ENCODE results near the gene MYO16. TPM values are rescaled to one million over a fixed set of nuclear protein-coding genes. Genes with fewer than 3 reads are reported as not detected.

MYO16 gene
- total and polyA plus RNA-seq, 8 donors: 1.1 to 2.5 (median 1.7) TPM

DNA sequence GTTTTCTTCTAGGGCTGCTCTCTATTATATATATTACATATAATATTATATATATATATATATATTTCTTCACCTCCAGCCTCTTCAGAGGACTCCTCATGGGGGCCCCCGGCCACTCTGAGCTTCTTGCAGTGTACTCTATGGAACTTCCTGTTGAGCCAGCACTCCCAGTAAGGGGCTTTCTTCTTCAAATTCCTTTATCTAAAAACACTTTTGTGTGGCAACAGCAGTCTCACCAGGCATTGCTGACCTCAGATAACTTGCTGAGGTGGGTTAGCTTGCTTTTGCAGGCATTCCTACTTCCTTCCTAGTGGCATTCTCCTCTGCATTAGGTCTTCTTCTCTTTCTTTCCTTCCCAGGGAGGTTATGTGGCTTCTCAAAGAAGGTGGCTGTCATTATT lies 381.5 kb downstream of the MYO16 start:
- intact Hi-C loops (cut with DNase I): no loop called here
- ATAC-seq: no peak
- peak in 1 of 4 donors; percentile 56 for DNase-seq

DNA sequence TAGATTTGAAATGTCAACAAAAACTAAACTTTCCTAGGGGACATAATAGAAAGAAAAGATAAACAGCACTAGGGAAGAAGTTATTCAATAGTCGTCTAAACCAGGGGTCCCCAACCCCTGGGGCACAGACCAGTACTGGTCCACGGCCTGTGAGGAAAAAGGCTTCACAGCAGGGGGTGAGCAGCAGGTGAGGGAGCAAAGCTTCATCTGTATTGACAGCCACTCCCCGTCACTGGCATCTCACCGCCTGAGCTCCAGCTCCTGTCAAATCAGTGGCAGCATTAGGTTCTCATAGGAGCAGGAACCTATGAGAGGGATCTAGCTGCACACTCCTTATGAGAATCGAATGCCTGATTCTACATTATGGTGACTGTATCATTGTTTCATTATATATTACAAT lies 382.7 kb downstream of the MYO16 start:
- ATAC-seq (no peak), DNase-seq (no peak)
- intact Hi-C loops (cut with DNase I): no loop called here
- TF ChIP-seq, protein P1, sequence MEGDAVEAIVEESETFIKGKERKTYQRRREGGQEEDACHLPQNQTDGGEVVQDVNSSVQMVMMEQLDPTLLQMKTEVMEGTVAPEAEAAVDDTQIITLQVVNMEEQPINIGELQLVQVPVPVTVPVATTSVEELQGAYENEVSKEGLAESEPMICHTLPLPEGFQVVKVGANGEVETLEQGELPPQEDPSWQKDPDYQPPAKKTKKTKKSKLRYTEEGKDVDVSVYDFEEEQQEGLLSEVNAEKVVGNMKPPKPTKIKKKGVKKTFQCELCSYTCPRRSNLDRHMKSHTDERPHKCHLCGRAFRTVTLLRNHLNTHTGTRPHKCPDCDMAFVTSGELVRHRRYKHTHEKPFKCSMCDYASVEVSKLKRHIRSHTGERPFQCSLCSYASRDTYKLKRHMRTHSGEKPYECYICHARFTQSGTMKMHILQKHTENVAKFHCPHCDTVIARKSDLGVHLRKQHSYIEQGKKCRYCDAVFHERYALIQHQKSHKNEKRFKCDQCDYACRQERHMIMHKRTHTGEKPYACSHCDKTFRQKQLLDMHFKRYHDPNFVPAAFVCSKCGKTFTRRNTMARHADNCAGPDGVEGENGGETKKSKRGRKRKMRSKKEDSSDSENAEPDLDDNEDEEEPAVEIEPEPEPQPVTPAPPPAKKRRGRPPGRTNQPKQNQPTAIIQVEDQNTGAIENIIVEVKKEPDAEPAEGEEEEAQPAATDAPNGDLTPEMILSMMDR (IDR thresholded peaks at IDR 0.05): no peak
- no peaks in the 10 kb centered on the region for H3K27me3 ChIP-seq
- H3K4me1 ChIP-seq: no peaks in the 10 kb centered on the region
- peaks cover 0 to 2% of the 10 kb centered on the region in 2 donors for H3K9me3 ChIP-seq
- H3K4me3 ChIP-seq: no peak overlapping the region
- H3K27ac ChIP-seq: no peak overlapping the region
- H3K36me3 ChIP-seq: no peaks in the 10 kb centered on the region

More for the DNA sequence above, 381.5 kb downstream of the MYO16 start:
- H3K27ac ChIP-seq: no peak overlapping the region
- no peaks in the 10 kb centered on the region for H3K4me1 ChIP-seq
- H3K9me3 ChIP-seq: peaks cover 0 to 2% of the 10 kb centered on the region in 2 donors
- H3K36me3 ChIP-seq: no peaks in the 10 kb centered on the region
- TF ChIP-seq, protein P1 (IDR thresholded peaks at IDR 0.05): no peak
- H3K4me3 ChIP-seq: no peak overlapping the region
- no peaks in the 10 kb centered on the region for H3K27me3 ChIP-seq

DNA sequence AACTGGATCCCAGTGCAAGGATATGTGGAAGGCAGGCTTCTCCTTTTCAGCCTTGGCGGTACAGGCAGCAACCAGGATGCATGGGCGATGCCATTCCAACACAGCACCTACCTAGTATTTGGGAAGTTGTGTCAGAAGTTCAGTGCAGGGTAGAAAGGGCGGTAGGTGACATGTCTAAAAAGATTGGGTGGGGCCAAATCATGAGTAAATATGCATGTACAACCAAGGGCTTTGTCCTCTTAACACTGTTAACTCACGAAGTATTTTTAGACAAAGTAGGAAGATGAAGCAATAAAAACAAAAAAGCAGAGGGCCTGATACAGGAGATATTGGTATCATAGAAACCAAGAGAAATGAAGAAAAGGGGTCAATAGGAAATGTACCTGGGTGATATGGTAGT lies 392.1 kb downstream of the MYO16 start:
- H3K4me3 ChIP-seq: no peak overlapping the region
- no peak for DNase-seq
- ATAC-seq: no peak
- H3K27me3 ChIP-seq: no peaks in the 10 kb centered on the region
- no peaks in the 10 kb centered on the region for H3K9me3 ChIP-seq
- H3K27ac ChIP-seq: no peak overlapping the region
- TF ChIP-seq, protein P1 (IDR thresholded peaks at IDR 0.05): no peak
- H3K36me3 ChIP-seq: no peaks in the 10 kb centered on the region
- H3K4me1 ChIP-seq: no peaks in the 10 kb centered on the region
- intact Hi-C loops (cut with DNase I): no loop called here

DNA sequence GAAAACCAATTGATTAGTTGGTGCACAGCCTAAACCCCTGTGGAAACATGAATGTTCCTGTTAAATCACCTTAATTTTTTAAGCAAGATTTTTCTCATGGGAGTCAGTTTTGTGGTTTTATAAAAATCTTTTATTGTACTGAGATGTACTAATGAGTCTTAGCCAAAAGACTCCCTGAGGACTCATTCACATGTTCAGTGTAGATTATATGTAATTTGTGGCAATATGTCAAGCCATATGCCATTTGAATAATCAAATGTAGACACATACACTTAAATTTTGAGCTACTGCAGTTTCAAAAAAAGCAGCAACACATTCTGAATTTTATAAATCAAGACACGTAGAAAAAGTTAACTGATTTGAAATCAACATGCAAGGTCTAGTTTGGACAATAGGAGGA lies 395.2 kb downstream of the MYO16 start:
- DNase-seq (no peak), ATAC-seq (no peak)
- Histone ChIP-seq H3K27ac (no peak overlapping the region), H3K9me3 (no peaks in the 10 kb centered on the region), H3K4me1 (no peaks in the 10 kb centered on the region), H3K4me3 (no peak overlapping the region), H3K36me3 (no peaks in the 10 kb centered on the region), H3K27me3 (no peaks in the 10 kb centered on the region)
- TF ChIP-seq, protein P1 (IDR thresholded peaks at IDR 0.05): no peak
- intact Hi-C loops (cut with DNase I): no loop called here

DNA sequence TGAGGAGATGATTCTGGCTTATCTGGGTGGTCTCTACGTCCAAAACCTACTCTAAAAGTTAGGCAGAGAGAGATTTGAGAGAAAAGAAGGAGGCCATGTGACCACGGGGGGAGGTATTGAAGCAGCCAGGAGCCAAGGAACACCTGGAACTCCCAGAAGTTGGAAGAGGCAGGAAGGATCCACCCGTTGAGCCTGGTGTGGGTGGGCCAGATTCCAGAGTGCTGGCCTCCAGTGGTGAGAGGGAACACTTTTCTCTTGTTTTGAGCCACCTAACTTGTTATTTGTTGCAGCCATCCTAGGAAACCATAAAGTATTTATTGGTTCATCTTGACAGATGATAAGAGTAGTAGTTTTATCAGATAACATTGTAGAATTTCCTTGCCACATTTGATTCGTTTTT lies 396.9 kb downstream of the MYO16 start:
- intact Hi-C loops (cut with DNase I): no loop called here
- no peak overlapping the region for H3K4me3 ChIP-seq
- no peaks in the 10 kb centered on the region for H3K36me3 ChIP-seq
- no peaks in the 10 kb centered on the region for H3K9me3 ChIP-seq
- ATAC-seq (no peak), DNase-seq (no peak)
- no peaks in the 10 kb centered on the region for H3K27me3 ChIP-seq
- H3K27ac ChIP-seq: no peak overlapping the region
- H3K4me1 ChIP-seq: no peaks in the 10 kb centered on the region
- TF ChIP-seq, protein P1 (IDR thresholded peaks at IDR 0.05): no peak

Data from left lung (tissue), 10 donors.